Cerebellar nuclear complex (tissue), 1 donor: ENCODE measurements around the gene CDK5RAP2.

ENCODE experiments used
- DNase-seq, 2 experiments: peaks; one replicate each; lab custom pipeline; 2025; lab: John Stamatoyannopoulos, UW

The CDK5RAP2 gene

DNA sequence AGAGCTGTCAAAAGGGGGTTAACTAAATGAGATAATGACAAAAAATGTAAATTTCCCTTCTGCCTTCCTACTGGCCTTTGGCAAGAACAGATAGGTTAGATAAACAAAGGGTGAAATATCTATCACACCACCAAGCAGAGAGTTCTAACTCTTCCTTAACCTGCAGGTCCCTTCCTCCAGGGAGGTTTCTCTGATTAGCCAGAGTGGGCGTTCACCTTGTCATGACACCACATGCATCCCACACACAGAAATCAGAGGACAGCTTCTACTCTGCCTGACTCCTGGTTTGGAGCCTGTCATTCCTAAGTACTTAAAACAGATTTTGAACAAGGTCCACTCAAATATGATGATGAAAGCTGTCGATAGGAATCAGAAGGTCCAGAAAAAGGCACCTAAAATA is 180.0 kb downstream of the CDK5RAP2 start:
- DNase-seq, result no peak

DNA sequence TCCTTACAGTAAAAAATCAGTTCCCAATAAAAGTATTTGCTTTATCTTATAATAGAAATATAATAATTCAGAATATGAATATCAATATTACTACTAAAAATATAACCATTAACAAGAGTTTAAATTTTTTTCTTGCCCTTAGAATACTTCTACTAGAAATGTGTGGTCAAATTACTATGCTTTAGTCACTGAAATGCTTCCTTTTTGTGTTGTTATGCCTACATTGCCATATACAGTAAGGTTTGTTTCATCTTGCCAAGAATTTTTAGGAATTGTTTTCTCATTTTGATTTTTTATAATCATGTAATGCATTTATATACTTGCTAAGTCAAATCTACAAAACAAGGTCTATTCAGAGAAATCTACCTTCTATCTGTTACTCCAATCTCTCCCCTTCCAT is 181.7 kb downstream of the CDK5RAP2 start:
- no peak for DNase-seq

DNA sequence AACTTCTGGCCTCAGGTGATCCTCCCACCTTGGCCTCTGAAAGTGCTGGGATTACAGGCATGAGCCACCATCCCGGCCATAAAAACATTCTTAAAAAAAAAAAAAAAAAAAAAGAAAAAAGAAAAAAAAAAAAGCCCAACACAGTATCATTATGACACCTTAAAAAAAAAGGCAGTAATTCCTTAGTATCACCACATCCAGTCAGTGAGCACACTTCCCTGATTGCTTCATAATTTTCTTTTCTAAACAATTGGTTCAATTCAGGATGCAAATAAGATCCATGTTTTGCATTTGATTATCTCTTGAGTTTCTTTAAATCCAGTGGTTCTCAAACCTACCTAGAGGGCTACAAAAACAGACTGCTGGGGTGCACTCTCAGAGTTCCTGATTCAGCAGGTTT is 182.5 kb downstream of the CDK5RAP2 start:
- DNase-seq, result no peak

DNA sequence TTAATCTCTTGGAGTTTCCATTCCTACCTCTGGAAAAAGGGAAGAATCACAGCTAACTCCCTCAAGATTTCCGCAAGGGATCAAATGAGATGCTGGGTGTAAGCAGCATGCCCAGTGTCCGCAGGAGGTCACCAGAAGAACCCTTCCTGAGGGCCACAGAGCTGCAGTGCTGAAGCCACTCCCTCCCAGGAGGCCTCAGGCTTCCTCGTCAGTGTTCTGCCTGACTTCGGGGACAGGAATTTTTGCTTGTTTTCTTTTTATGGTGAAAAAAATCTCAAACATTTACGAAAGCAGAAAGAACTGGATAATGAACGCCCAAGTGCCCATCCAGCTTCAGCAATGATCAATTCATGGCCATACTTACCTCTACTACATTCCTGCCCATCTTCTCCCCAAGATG is 183.0 kb downstream of the CDK5RAP2 start:
- DNase-seq, result no peak

DNA sequence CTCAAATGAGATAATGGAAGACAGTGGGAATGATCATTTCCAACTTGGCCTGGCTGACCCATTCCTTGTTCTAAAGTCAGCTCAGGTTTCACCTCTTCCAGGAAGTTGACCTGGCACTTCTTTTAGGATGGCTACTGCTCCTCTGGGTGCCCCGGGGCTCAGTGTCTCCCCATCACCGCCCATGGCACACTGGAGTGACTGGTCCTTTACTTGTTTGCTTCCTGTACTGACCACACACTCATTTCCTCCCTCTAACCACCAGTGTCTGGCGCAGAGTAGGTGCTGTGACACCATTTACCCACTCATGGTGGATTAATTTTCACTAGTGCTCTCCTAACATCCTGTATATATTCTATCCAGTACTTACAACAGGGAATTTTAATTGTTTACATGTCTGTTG is 183.5 kb downstream of the CDK5RAP2 start:
- DNase-seq, result no peak

DNA sequence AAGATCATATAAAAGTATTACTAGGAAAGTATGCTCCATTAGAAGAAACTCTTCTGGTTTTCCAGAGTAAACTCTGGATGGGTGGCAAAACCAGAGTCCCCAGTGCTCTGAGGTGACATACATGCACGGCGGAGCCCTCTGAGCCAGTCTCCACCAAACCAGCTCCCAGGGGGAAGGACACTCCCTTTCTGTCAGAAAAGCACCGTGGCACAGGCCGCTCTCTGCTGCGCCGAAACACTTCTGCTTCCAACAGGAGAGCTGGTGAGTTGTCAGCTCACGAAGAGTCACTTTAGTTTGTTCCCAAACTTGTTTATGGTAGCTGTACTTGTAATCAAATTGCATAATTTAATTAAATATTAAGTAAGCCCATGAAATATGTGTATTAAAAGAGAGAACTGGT is 184.6 kb downstream of the CDK5RAP2 start:
- DNase-seq, result no peak

DNA sequence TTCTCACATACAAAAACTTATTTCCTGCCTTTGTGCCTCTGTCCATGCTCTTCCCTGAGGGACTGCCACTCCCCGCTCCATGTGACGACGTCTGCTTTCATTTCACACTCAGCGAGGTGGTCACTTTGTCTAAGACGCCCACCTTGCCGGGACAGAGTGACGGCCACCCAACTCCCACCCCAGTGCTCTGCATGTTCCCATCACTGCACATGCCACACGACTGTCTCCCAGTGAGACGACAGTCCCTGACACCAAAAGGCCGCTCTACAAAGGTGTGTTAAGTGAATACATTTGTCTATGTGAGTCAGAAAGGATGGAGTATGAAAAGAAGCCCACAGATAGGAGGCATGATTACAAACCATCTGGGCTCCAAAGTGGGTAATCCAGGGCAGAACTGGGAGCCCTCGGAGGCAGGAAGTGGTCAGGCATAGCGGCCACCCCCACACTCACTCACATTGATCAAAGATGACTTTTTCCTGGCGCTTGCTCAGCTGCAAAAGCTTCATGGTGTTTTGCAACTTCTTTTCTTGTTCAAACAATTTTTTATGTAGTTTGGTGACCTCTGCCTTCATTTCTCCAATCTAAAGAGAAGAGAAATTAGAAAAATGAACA is 185.8 kb downstream of the CDK5RAP2 start:
- no peak for DNase-seq

DNA sequence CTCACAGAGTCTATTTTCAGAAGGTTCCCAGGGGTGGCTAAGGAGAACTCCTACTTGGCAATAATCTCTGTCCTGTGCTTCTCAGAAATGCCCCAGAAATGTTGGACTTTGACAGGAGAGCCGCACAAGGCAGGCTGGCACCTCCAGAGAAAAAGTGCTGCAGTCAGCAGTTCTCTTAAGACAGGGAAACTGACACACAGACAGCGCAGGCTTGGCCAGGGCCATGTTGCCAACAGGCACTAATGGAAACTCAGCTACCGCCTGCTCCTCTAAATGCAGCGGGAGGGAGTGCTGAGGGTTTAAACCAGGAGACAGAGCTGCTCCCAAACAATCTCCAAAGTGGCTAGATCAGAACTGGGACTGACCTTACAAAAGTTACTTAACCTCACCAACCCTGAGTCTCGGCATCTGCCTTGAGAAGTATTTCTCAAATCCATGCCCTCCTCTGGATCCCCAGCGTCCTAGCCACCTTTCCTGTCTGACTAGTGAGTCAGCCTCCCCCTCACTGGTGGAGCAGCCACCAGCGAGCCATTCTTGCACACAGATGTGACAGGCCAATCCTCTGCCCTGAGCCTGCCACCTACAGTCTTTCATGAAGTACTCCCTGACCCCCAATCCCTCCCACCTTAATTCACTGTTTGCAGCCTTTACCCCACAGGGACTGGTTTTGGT is 186.4 kb downstream of the CDK5RAP2 start:
- no peak for DNase-seq

DNA sequence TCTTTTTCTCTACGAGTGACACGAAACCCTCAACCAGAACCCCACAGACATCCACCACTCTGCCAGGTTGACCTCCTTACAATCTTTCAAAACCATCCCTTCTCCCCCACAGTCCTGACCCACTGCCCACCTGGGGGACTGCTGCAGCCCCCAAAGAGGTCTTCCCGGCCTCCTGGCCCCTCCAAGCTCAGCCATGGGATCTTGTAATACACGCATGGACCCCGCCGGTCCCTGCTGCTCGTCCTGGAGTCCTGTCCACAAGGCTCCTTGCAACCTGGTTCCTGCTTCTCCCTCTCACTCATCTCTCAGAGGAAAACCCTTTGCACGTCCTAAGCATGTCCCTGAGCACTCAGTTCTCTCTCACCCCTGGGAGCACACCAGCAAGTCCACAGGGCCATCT is 187.3 kb downstream of the CDK5RAP2 start:
- no peak for DNase-seq

DNA sequence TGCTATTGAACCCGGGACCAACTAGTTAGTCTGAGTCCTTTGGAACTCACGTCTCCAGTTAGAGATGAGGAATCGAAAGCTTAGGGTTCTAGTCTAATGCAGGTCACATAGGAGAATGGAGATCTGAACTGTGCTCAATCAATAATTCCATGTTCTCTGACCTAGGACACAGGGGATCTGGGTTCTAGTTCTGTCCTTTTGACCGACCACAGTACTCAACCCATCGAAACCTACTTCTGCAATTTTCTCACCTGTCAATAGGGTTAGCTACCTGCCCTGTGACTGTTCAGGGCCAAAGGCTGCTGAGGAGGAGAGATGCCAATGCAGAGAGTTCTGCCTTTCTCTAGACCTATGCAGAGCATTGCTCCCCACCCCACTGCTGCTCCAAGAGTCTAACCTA is 187.7 kb downstream of the CDK5RAP2 start:
- DNase-seq, result no peak

DNA sequence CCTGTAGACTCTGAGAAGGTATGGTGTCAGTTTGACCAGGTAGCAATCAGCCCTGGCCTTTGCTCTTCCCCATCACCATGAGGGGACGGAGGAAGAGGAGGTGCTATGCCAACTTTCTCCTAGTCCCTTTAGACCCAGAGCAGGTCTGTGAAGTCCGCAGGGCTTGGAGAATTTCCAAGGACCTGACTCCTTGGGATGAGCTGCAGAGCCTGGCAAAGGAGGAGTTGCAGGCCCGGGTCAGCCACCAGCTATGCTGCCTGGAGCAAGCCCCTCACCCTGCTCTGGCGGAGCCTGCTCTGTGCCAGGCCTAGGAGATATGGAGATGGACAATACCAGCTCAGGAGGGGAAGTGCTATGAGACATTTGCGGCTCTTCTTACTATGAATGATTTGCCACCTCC is 188.3 kb downstream of the CDK5RAP2 start:
- no peak for DNase-seq

DNA sequence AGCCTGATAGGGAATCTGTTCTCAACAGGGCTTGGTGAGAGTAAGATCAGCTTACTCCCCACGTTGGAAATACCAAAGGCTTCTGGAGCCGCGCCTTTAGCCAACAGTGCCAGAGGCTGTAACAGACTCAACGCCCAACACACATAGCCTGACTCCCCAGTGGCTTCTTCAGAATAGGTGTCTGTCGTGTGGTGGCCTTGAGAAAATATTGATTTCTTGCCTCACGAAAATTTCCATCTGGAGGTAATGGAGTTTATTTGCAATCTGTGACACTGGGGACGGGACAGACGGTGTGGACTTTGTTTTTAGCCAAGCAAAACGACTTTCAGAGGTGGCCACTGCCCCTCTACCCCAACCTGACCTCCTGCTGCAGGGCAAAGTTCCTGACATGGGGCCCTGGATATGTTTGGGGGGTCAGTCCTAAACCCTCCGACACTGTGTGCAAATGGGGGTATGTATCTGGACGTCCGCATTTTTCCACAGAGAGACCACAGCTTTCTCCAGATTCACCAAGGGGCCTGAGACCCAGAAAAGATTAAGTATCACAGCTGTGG is 189.3 kb downstream of the CDK5RAP2 start:
- no peak for DNase-seq

DNA sequence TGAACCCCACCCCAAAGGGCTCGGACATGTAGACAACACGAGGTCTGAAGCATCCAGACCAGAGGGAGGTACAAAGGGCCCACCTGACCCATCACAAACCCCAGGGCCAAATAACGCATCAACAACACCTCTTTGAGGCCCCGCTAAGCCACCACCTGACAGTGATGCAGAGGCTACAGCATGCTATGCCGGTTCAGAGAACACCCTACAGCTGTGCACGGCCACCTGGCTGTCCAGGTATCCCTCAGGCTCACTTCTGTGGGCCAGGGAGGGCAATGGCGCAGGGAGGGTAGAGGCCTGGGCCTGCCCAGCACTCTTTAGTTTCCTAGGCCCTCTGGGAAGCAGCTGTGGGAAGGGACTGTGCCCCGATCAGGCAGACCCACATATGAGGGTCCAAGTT is 190.1 kb downstream of the CDK5RAP2 start:
- DNase-seq, result no peak

DNA sequence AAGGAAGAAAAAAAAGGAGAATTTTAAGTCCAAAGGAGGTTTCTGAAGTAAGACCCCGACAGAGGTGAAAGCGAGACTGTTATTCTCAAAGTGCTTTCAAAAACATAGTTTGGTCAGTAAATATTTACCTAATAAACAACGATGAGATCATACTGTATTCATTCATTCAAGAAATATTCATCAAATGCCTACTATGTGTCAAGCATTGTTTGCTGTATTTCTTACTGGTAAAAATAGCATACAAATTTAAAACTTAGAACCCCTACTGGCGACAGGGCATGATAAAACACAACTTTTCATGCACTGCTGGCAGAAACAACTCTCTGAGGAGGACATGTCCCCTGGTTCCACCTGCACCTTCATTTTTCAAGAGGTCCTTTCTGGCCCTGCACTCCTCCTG is 190.7 kb downstream of the CDK5RAP2 start:
- DNase-seq, result no peak

DNA sequence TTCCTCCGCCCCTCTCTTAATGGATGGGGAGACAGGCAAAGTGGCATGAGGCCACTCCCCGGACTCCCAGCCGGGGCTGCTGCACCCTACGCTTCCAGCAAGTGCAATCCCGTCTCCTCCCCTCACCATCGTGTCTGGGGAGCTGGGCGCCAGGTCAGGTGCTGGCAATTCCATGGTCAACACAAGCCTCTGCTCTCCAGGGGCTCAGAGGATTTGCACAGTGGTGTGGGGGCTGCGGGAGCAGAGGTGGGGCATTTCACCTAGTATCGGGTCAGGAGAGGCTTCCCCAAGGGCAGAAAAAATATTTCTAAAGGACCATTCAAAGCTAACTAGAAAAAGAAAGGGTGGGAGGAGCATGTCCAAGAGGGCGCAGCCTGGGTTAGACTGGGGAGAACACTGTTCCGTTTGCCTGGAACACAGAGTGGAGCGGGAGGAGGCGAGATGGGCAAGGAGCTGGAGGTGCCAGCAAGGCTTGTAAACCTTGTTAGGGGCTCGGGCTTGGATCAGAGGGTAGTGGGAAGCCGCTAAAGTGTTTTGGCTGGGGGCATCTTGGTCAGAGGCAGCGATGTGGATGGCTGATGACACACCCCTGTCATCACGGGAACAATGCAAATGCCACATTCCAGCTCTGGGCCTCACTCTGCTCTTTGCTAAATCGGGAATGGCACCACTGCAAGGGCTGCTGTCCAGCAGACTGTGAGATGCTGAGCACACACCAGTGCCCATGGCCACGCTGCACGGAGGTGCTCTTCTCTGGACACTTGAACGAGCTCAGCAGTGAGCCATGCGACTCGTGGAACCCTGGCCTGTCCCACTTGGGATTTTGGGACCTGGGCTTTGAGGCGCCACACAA is 191.7 kb downstream of the CDK5RAP2 start:
- DNase-seq, result no peak

DNA sequence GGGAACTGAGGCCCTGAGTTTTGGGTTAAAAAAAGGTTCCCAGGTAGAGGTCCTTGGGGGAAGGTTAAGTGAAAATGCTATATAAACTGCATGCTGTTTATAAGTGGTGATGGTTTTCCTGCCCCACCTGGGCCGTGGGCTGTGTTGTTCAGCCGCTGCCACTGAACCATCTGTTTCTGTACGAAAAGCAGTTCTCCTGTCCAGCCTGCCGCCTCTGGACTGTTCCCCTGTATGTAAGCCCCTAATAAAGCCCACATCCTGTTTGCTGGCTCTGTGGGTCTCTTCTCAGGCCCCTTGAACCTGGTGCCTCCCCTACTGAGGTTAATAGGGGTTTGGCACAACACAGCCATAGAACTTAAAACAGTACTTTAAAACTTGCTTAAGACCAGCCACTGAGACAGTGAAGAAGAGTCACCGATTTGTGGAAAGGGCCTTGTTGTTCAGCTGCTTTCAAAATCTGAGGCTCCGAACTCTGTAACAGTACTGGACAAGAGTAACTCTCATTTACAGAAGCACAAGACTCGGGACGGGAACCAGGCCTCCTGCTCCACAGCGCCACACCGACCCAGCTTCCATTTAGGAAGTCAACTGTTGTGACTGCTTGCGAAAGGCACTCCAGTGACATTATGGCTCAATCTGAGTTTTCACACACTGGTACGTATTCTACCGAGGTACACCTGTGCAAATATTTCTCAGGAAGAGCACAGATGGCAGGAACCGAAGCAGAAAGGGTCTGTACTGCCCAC is 192.5 kb downstream of the CDK5RAP2 start:
- DNase-seq, result no peak

DNA sequence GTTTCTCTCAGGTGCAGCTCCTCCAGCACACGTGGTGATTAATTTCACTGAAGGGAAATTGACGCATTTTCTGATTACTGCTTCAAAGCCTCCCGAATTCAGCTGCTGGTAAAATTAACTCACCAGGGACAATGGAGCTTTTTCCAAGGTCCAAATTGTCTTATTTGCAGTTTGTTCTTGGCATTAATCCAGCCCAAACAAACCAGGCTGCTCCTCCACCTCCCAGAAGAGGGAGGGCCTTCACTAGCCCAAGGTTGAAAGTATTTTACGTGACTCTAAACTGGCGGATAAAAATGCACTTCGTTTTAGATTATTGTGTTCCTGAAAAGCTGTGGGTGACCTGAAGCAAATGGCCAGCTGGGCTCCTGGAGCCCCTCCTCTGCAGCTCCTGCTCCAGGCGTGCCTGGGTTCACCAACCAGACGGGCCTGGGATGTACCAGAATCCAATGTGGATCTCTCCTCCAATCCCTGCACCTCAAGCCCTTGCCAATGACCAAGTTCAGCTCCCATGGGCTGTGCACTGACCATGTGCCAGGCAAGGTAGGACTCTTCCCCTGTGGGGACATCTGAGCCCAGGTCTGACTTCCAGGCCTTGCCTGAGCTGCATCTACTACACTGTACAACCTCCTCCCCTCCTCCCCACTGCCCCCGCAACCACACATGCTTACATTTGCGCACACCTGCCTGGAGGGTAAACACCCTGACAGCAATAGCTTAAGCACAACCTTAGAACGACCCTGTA is 193.4 kb downstream of the CDK5RAP2 start:
- no peak for DNase-seq

DNA sequence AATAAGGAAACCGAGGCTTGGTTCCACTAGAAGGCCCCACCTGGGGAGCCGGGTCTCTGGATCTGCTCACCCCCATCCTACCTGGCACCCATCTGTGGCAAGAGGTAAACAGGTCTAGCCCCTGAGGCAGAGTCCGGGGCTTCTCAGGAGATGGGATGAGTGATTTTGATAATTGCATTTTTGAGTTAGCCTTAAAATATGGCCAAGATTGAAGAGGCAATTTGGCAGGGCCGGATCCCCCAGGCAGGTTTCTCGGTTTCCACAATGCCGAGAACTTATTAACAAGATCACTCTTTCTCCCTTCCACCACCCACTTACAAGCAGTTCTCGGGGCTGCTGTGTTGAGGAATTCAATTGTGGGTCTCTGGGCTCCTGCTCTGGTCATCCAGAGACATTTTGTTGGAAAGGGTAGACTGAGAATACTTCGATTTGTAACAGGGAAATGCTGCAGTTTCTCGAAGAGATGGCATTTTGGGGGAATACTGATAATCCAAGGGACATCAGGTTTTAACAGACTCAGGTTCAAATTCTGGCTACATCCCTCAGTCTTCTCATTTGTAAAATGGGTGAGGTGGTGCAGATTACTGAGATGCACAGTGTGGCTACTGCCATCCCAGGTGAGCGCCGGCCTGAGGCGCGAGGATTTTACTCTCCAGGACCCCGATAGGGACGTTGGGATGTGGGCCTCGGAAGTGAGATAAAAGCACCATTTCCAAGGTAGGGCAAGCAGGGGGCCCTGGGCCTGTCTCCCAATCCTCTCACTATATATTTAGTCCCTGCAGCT is 194.2 kb downstream of the CDK5RAP2 start:
- DNase-seq, result no peak

DNA sequence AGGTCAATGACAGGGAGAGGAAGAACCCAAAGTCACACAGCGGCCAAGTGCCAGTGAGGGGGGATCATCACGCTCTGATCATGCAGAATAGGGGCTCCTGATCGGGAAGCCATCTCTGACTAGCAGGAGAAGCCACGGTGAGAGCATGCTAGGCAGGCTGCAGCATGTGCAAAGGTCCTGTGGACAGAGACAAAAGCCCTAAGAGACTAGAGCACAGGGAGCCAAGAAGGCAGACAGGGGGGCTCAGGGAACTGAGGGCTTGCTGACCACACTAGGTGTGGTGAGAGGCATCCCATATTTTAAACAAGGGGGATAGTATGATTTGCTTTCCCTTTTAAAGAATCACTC is 195.1 kb downstream of the CDK5RAP2 start:
- DNase-seq, result no peak

DNA sequence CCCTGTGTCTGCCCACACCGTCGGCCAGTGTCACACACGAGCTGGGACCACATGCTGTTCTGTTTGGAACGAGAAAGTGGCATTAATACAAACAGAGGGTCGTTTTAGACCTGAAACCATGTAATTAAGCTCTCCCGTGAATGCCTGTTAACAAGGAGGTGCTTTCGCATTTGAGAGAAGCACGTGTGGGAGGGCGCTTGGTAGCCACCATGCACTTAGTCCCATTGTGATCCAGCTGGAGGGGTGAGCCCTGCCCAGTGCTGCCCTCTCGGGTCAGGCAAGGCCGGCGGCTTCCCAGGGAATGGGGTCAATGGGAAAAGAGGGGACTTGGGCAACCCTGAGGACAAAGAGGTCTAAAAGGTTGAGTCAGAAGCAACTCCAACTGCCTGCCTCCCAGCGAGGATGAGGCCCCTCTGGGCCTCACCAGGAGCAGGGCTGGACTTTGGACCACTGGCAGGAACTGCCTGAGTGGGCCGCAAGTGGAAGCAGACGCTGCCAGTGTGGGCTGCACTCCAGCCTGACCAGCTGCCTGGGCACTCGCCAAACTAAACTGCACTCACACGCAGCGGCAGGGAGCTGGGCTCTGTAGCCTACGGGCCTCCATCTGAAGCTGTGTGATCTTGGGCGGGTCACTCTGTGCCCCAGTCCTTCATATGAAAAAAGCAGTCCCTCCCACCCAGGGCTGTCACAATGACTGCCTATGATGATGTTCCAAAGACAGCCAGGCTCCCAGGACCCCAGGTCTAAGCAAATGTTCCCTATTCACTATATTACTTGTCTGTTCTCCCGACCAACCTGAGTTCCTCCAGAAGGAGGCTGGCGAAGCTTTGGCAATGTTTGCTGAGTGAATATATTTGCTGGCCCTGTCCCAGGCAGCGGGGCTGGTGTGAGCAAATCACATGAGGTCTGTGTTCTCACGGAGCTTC is 195.7 kb downstream of the CDK5RAP2 start:
- DNase-seq, result no peak
